Limb (tissue), 2 donors: ENCODE data around the gene TMEM219.

Source experiments
- DNase-seq, 2 donors: peaks; one replicate each; pipeline ENCODE4 v3.0.0-alpha.2; 2016; ENCODE audit errors: extremely low spot score in 2 of 2

The TMEM219 gene

DNA sequence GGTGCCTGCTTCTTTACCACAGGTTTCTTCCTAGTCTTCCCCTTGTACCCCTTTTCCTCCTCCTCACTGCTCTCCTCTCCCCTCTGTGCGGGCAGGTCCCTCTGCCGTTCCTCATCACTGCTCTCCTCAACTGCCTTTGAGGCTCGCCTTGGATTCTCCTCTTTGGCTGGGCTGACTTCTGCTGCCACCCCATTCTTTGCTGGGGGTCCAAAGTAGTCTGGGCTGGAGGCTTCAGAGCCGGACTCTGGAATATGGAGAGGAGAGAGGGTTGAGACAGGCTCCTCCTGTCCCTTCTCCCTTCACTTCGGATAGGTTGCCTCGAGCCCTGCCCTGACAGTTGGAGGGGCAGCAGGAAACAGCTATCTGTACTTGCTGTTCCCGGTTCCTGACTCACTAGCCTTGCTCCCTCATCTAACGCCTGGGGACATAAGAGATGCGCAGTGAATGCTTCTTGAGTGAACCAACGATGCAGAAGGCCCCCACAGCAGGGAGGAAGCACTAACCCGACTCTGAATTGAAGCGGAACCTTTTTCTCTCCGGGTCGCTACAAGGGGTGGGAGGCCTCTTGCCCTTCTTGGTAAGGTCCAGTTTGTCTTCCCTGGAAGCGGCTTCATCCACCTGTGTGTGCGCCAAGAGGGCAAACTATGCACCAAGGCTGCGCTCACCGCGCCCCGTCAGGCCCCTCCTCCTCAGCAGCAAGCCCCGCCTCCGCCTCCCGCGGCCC, 32.9 kb downstream of the TMEM219 start:
- no peak for DNase-seq

- peak; percentile 86 to 92 for DNase-seq
Observed at GRCh38 chr16:29995324-29995910, 33.5 kb downstream of the TMEM219 start, which contains the start of gene HIRIP3. Gene HIRIP3 (minus strand): TSS chr16:29995617. CDS start chr16:29995605, 12 bp downstream.

DNA sequence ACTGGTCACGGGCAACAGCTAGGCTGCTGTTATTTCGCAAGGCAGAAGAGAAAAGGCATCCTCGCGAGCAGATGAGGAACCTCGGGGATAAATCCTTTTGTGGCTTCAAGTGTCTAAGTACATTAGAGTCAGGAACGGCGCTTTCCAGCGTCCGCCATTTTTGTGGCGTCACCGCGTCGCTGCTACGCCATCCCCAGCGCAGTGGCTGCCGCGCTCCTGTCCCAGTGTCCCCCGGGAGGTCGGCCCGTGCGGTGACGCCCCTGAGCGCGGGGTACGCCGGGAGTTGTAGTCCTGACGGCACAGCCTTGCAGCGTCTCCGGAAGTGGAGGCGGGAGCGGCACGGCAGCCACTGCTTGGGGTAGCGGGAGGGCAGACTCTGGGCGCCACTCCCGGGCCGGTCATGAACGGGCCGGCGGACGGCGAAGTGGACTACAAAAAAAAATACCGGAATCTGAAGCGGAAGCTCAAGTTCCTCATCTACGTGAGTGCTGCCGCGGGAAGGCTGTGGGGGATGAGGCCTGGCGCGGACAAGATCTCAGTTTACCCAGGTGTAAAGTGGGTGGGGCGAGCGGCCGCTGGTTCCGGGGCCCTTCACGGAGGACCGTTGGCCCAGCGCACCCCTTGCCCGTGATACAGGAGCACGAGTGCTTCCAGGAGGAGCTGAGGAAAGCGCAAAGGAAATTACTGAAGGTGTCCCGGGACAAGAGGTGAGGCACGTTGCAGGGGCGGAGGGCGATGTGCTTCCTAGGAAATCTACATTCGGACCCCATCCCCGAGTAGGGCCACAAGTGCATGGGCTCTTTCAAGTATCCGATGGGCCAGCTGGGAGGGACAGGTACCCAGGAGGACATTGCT, 34.3 kb downstream of the TMEM219 start, which contains the start of gene INO80E:
Gene INO80E, plus strand, starts transcription at position 331 of the 855 bp plus-strand sequence. Its CDS starts 70 bp downstream, at position 401.
- DNase-seq = peak; percentile 97 to 99

GRCh38 chr16:29996766-29997250, 34.9 kb downstream of the TMEM219 start:
- DNase-seq = no peak

DNA sequence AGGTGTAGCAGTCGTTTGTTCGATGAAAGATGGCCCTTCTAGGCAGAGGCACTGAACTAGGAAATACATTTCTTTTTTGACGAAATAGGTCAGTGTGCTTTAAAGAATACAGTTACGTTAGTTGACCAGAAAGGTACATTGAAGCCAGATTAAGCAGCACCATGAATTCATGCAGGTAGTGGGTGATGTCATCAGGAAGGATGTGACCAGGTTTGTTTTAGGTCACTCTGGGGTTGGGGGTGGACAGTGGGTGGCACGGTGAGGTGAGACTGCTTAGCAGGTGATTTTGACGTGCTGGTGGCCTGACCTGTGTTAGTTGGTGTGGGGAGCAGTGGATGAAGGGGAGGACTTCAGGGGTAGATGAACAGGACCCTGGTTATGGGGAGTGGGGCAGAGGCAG, 37.7 kb downstream of the TMEM219 start:
- DNase-seq = no peak

GRCh38 chr16:30000735-30001631, 39.1 kb downstream of the TMEM219 start:
- DNase-seq = no peak

- DNase-seq = no peak
Observed at GRCh38 chr16:30002614-30003346, 40.9 kb downstream of the TMEM219 start.

DNA sequence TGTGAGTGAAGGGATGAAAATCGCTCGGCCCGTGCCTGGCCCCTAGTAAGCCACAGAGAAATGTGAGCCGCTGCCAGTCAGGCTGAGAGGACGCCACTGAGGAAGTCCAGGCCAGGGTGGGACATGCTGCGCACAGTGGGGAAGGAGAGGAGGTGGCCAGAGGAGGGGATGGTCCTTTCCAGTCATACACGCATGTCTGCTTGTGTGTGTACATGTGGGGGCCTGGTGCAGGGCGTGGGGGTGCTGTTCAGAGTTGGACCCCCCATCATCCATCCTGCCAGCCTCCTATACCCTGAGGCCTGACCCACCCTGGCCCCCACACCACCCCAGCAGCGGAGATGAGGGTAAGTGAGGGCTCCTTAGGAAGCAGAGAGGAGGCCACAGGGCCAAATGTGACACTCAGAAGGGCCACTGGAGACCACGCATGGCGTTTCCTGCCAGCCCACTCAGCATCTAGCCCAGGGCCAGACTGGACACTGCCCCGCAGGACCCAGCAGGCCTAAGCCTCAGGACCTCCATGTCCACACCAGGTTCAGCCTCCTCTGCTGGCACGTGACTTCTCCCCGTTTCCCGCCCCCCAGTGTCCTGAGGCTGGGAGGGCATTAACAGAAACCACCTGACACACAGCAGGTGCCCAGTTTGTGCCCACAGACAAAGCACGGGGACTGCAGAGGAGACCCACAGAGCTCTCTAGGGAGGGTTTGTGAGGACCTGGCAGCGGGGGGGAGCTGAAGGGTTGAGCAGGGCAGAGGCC, 42.0 kb downstream of the TMEM219 start:
- no peak for DNase-seq

DNA sequence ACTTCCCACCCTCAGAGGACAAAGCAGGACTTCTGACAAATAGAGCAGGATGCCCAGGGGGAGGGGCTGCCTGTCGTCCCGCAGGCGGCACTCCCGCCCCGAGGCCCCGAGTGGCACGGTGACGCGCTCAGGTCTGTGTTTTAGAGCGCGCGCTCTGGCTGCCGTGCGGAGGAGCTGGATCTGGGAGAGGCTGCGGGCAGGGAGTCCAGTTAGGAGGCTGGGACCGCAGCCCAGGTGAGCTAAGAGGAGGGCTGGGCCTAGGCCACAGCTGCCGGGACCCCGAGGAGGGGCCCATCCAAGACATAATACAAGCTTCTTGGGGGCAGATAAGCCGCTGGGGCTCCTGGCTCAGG, 42.5 kb downstream of the TMEM219 start:
- no peak for DNase-seq

DNA sequence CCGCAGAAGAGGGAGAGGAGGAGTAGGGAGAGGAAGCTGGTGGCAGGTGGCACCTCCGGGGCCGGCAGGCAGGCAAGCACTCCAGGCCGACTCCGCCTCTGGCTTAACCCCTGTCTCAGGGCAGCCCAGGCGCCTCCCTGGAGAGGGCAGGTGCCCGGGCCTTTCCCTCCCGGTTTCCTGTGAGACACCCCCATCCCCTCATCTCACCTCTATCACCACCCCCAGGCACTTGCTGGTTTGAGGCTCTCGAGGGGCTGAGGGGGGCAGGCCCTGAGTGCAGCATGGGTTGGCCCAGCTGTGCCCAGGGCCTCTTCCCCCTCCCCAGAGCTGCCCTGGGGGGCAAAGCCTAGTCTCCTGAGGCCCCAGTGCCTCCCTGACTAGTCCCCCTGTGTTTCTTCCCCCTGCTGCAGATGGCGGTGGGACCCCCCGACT, 42.9 kb downstream of the TMEM219 start:
- DNase-seq = no peak

GRCh38 chr16:30005341-30006094, 43.6 kb downstream of the TMEM219 start:
- DNase-seq = peak in 1 of 2 donors; percentile 10

- DNase-seq = no peak
Observed at GRCh38 chr16:30006095-30006473, 44.2 kb downstream of the TMEM219 start.

GRCh38 chr16:30006659-30007377, 44.9 kb downstream of the TMEM219 start:
- peak in 1 of 2 donors; percentile 27 for DNase-seq

GRCh38 chr16:30007378-30007895, 45.6 kb downstream of the TMEM219 start:
- DNase-seq = peak in 1 of 2 donors; percentile 26

DNA sequence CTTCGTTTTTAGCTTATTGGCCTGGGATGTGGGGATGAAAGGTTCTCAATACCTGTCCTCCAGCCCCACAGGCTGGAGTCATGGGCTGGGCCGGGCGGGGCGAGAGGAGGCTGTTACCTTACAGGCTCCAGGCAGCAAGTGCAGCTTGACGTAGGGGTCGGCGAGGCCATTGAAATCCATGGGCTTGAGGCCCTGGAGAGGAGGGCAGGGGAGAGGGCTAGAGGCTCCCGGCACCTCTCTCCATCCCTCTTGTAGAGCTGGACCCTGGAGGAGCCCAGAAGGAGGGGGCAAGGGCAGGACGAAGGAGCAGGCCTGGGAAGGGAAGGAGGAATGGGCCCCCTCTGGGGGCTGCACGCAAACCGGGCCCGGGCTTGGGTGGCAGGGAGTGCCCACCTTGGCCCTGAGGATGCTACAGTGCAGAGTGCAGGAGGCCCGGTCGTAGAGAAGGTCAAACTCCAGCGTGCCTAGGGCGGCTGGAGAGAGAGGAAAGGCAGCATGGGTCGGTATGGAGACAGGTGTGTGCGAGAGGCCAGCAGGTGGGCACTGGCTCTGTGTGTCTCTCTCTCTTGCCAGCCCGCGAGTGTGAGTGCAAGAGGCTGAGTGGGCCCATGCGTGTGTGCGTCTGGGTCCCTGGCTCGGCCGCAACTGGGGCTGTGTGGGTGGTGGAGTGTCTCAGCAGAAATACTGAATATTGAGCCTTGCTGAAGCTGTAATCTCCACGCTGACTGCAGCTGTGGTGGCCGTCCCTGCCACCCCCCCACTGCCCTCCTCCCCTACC, 47.4 kb downstream of the TMEM219 start:
- no peak for DNase-seq

DNA sequence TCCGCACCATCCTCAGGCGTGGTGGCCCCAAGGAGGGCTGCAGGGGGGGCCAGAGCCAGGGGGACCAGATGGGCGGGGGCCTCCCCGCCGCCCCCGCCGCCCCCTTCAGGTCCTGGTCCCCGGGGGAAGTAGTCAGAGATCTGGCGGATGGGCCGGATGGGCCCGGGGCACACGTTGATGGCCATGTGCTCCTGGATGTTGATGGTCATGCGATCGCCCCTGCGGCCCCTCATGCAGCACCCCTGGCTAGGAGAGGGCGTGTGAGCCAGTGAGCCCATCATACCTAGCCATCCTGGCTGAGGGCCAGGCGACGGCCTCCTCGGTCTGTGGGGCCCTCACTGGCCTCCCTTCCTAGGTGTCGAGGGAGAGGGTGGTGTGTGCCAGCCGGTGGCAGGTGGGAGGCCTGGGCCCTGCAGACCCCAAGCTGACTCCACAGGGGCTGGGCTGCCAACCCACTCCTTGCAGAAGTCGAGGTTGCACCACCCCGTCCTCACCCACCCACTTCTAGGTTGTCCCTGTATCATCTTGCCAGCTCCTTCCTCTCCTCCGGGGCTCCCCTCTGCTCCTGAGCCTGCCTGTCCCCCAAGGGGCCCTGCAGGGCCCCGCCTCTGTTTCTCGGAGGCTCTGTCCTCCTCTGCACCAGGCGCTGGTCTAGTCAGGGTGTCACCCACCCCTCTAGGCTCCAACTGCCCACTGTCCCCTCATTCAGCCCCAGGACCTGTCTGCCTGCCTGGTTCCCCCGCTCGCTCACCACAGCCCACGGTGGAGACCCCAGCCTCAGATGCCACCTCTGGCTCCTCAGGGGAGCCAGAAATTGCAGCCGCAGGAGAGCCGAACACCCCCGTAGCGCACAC, 48.3 kb downstream of the TMEM219 start:
- no peak for DNase-seq
